HEK293T (cell line): ENCODE results near the gene PCBP3.
"Not testable (repeated sequence)": the region's sequence is repeated elsewhere in the genome, so short reads cannot be mapped to it uniquely, and the experiment has no call there.

Source experiments
- CTCF ChIA-PET: fragments of 350-600 bp; formaldehyde crosslinking; extraction: SDS; loops from one replicate; lab custom pipeline; 2021; ENCODE audit warnings: antibody characterized with exemption, inconsistent platforms; lab: Yijun Ruan, JAX
- POLR2A ChIA-PET: fragments of 350-600 bp; formaldehyde crosslinking; extraction: SDS; loops from one replicate; lab custom pipeline; 2020; ENCODE audit warnings: antibody characterized with exemption, inconsistent platforms; lab: Yijun Ruan, JAX
- DNase-seq: peaks from one replicate; pipeline ENCODE4 v3.0.0; 2012; ENCODE audit warnings: mixed read lengths; ENCODE audit errors: extremely low spot score
- ARNT ChIP-seq: fragments of 450-650 bp; IDR thresholded peaks from 2 replicates; pipeline ENCODE4 v1.6.1; 2017; ENCODE audit warnings: mild to moderate bottlenecking
- BHLHE40 ChIP-seq: fragments of 450-650 bp; IDR thresholded peaks from 2 replicates; pipeline ENCODE4 v1.6.1; 2016; ENCODE audit warnings: mild to moderate bottlenecking, moderate library complexity, borderline replicate concordance
- CTBP1 ChIP-seq: fragments of 450-650 bp; IDR thresholded peaks from 2 replicates; pipeline ENCODE4 v1.6.1; 2016; ENCODE audit warnings: borderline replicate concordance
- ELF4 ChIP-seq: fragments of 450-650 bp; IDR thresholded peaks from 2 replicates; pipeline ENCODE4 v1.6.1; 2017; ENCODE audit warnings: antibody characterized with exemption
- FOXA1 ChIP-seq: fragments of 450-650 bp; IDR thresholded peaks from 2 replicates; pipeline ENCODE4 v1.6.1; 2016; ENCODE audit warnings: mild to moderate bottlenecking
- FOXK2 ChIP-seq: fragments of 450-650 bp; IDR thresholded peaks from 2 replicates; pipeline ENCODE4 v1.6.1; 2016; ENCODE audit warnings: mild to moderate bottlenecking
- FOXM1 ChIP-seq: fragments of 450-650 bp; IDR thresholded peaks from 2 replicates; pipeline ENCODE4 v1.6.1; 2017; ENCODE audit warnings: mild to moderate bottlenecking, borderline replicate concordance
- HDGF ChIP-seq: fragments of 450-650 bp; IDR thresholded peaks from 2 replicates; pipeline ENCODE4 v1.6.1; 2017; ENCODE audit warnings: antibody characterized with exemption, borderline replicate concordance
- L3MBTL2 ChIP-seq: fragments of 450-650 bp; conservative IDR thresholded peaks from 2 replicates; pipeline ENCODE4 v1.6.1; 2016; ENCODE audit warnings: mild to moderate bottlenecking
- LEF1 ChIP-seq: fragments of 450-650 bp; IDR thresholded peaks from 2 replicates; pipeline ENCODE4 v1.6.1; 2017; ENCODE audit warnings: mild to moderate bottlenecking, borderline replicate concordance
- NFRKB ChIP-seq: fragments of 450-650 bp; IDR thresholded peaks from 2 replicates; pipeline ENCODE4 v1.6.1; 2016; ENCODE audit warnings: mild to moderate bottlenecking, moderate library complexity
- SP1 ChIP-seq: fragments of 450-650 bp; IDR thresholded peaks from 2 replicates; pipeline ENCODE4 v1.6.1; 2017
- SUZ12 ChIP-seq: fragments of 450-650 bp; IDR thresholded peaks from 2 replicates; pipeline ENCODE4 v1.6.1; 2016; ENCODE audit warnings: mild to moderate bottlenecking
- TARDBP ChIP-seq: fragments of 450-650 bp; IDR thresholded peaks from 2 replicates; pipeline ENCODE4 v1.6.1; 2016
- ZNF384 ChIP-seq: fragments of 450-650 bp; IDR thresholded peaks from 2 replicates; pipeline ENCODE4 v1.6.1; 2016
- TF ChIP-seq, protein P1 (sequence below): fragments of 450-650 bp; IDR thresholded peaks from 2 replicates; pipeline ENCODE4 v1.6.1; 2016

Gene PCBP3

DNA sequence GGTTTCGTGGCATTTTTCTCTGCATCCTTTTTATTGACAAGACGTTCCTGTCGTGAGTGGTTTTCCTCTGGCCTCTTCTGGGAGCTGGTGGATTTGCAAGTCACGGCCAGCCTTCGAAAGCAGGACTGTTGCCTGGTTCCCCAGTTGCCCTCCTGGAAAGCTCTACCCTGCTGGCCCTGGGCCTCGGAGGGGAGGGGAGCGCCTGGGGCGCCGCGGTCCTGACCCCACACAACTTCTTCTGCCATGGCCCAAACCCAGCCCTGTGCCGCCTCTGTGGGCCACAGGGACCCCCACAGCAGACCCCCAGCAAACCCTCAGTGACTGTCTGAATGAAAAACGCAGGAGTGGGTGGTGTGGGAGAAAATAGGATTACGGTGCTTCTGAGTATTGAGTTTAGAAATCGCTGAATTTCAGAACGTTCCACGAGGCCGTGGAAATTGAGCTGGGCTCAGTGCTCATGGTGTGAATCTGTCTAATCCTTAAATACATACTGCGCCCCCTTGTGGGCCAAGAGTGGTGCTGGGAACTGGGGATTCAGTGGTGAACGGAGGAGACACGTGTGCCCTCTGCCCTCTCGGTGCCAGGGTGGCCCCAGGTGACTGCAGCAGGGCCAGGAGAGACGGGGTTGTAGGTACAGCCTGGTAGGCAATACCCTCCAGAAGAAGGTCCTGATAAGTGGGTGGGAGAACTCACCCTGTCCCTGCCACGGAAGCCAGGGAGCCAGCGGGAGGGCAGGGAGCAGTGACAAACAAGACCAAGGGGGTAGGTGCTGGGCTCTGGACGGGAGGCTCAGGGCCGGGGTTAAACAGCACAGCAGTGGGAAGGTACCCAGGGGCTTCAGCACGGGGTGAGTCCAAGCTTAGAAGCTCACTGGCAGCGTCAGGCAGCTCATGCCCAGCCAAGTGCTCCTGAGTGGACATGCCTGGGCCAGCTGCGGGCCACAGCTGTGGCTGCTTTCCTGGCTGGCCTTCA lies 236.9 kb downstream of the PCBP3 start:
- CTCF ChIA-PET = interaction anchor here (0.6 to 1.4 kb wide), 4 partner anchors 9 to 159 kb away, joined by 3 to 5 read pairs (median 3); no protein-coding TSS in a partner anchor

DNA sequence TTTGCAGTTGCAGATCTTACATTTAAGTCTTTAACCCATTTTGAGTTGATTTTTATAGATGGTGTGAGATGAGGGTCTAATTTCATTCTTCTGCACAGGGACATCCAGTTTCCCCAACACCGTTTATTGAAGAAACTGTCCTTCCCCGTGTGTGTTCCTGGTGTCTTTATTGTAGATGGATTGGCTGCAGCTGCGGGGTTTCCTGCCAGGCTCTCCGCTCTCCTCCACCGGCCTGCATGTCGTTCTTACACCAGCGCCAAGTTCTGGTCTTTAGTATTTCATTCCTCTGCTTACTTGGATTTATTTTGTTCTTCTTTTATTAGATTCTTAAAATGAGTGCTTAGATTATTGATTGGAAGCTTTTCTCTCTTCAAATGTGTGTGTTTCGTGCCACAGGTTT lies 239.1 kb downstream of the PCBP3 start:
- no peak for DNase-seq
- CTCF ChIA-PET = no interaction called here
- TF ChIP-seq HDGF (no peak), SUZ12 (no peak), FOXK2 (no peak), ARNT (no peak), CTBP1 (no peak), NFRKB (no peak)
- POLR2A ChIA-PET = no interaction called here

More for the DNA sequence above, 236.9 kb downstream of the PCBP3 start:
- POLR2A ChIA-PET = interaction anchor here (1.4 kb wide), 1 partner anchor 8 kb away, joined by 7 read pairs; no protein-coding TSS in a partner anchor
- peak; percentile 86 for DNase-seq
- peak; percentile 75 for TF ChIP-seq L3MBTL2
- no peak for TF ChIP-seq HDGF
- no peak for TF ChIP-seq FOXA1
- no peak for TF ChIP-seq SP1
- TF ChIP-seq ZNF384 = no peak
- no peak for TF ChIP-seq ARNT
- no peak for TF ChIP-seq TARDBP

DNA sequence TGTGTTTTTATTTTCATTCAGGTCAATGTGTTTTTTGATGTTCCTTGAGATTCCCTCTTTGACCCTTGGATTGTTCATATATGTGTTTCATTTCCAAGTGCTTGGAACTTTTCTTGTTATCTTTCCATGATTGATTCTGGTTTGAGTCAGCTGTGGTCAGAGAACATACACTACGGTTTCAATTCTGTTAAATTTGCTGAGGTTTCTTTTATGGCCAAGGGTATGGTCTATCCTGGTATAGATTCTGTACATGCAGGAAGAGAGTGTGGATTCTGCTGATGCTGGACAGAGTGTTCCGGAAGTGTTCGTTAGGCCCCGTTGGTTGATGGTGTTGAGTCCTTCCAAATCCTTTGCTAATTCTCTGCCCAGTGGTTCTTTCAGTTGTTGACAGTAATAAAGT lies 239.6 kb downstream of the PCBP3 start:
- CTCF ChIA-PET = no interaction called here

DNA sequence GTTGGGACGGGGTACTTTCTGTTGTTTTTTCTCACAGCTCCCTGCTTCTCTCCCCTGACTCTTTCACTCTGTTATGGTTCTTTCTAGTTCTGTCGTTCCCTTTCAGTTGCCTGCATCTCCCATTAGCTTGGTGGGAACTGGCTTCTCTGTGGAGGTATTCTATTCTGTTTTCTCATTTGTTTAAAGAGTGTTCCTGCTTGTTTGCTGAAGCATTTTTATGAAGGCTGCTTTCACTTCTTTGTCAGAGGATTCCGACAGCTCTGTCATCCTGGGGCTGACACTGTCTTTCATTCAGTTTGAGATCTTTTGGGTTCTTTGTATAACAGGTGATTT lies 242.0 kb downstream of the PCBP3 start:
- DNase-seq = no peak
- CTCF ChIA-PET = no interaction called here
- POLR2A ChIA-PET = no interaction called here
- TF ChIP-seq NFRKB (no peak), ELF4 (no peak), FOXK2 (no peak), TARDBP (no peak), BHLHE40 (no peak), L3MBTL2 (no peak), SP1 (no peak), FOXA1 (no peak), CTBP1 (no peak), ZNF384 (no peak), HDGF (no peak), SUZ12 (no peak), FOXM1 (no peak), LEF1 (no peak), ARNT (no peak)
- TF ChIP-seq, protein P1, sequence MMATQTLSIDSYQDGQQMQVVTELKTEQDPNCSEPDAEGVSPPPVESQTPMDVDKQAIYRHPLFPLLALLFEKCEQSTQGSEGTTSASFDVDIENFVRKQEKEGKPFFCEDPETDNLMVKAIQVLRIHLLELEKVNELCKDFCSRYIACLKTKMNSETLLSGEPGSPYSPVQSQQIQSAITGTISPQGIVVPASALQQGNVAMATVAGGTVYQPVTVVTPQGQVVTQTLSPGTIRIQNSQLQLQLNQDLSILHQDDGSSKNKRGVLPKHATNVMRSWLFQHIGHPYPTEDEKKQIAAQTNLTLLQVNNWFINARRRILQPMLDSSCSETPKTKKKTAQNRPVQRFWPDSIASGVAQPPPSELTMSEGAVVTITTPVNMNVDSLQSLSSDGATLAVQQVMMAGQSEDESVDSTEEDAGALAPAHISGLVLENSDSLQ = no peak

More for the DNA sequence above, 239.6 kb downstream of the PCBP3 start:
- TF ChIP-seq ZNF384 (no peak), FOXA1 (no peak), HDGF (no peak), ELF4 (no peak)
- no peak for DNase-seq
- POLR2A ChIA-PET = no interaction called here

DNA sequence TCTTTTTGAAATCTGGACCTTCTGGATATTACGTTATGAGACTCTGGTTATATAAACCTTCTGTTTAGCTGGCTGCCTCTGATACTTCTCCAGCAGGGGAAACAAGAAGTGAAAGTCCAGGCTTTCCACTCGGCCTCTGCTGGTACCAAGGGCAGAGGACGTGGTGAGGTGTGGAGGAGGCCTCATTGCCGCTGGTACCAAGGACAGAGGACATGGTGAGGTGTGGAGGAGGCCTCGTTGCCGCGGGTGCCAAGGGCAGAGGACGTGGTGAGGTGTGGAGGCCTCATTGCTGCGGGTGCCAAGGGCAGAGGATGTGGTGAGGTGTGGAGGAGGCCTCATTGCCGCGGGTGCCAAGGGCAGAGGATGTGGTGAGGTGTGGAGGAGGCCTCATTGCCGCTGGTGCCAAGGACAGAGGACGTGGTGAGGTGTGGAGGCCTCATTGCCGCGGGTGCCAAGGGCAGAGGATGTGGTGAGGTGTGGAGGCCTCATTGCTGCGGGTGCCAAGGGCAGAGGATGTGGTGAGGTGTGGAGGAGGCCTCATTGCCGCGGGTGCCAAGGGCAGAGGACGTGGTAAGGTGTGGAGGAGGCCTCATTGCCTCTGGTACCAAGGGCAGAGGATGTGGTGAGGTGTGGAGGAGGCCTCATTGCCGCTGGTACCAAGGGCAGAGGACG lies 242.5 kb downstream of the PCBP3 start:
- POLR2A ChIA-PET, CTCF ChIA-PET, DNase-seq: not testable (repeated sequence)

DNA sequence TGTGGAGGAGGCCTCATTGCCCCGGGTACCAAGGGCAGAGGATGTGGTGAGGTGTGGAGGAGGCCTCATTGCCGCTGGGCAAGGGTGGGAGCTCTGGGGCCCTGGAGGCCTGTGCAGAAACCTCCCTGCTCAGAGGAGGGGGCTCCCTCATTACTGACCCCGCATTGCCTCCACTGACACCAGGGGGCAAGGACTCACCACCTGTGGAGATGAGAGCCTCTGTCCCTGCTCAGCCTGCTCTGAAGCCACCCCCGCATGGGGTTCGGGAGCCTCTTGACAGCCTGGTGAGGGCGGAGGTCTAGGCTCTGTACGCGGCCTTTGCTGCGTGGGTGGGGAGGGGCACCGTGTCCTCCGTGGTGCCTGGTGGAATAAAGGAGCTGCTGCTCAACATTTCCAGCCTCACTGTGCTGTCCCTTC lies 243.1 kb downstream of the PCBP3 start:
- no peak for DNase-seq
- POLR2A ChIA-PET = no interaction called here
- CTCF ChIA-PET = no interaction called here
- no peak for TF ChIP-seq HDGF
- TF ChIP-seq FOXA1 = no peak
- no peak for TF ChIP-seq ZNF384
- TF ChIP-seq SUZ12 = no peak
- no peak for TF ChIP-seq FOXM1
- TF ChIP-seq TARDBP = no peak
- no peak for TF ChIP-seq ARNT
- no peak for TF ChIP-seq BHLHE40
- TF ChIP-seq NFRKB = no peak
- TF ChIP-seq, protein P1 = no peak
- TF ChIP-seq CTBP1 = no peak
- no peak for TF ChIP-seq LEF1
- TF ChIP-seq FOXK2 = no peak
- no peak for TF ChIP-seq ELF4
